B cell (primary cell): ENCODE measurements around the gene PSMD2. TPM values are rescaled to one million over a fixed set of nuclear protein-coding genes. Genes with fewer than 3 reads are reported as not detected.

Source experiments
- ATAC-seq: fragments of 200-7000 bp; cut with Tn5 transposase; one replicate; pipeline ENCODE4 v1.10.0; 2021; ENCODE audit warnings: low read depth, mild to moderate bottlenecking, moderate number of reproducible peaks, moderate library complexity
- CTCF ChIA-PET: fragments of 350-600 bp; sonication (Branson Sonifier 250); formaldehyde crosslinking; loops from one replicate; lab custom pipeline; 2021; ENCODE audit warnings: antibody characterized with exemption, inconsistent platforms; lab: Charles Lee
- POLR2A ChIA-PET: fragments of 350-600 bp; sonication (Branson Sonifier 250); formaldehyde crosslinking; loops from one replicate; lab custom pipeline; 2021; ENCODE audit warnings: antibody characterized with exemption; lab: Charles Lee
- DNase-seq: peaks from one replicate; pipeline ENCODE4 v3.0.0; 2013
- H2AFZ ChIP-seq: 2 replicates; pipeline ENCODE4 v1.6.1; 2012; ENCODE audit warnings: mild to moderate bottlenecking, low read depth, low read length; ENCODE audit not compliant: insufficient read depth, poor library complexity, severe bottlenecking
- H3K27ac ChIP-seq, 2 donors: 1 replicate in 1 of 2; 2 replicates in 1 of 2; pipeline ENCODE4 v1.5.1; 2012 to 2013; ENCODE audit warnings: low read length in 2 of 2, mild to moderate bottlenecking in 2 of 2, moderate library complexity in 1 of 2
- H3K27me3 ChIP-seq, 4 experiments: fragments of 200-600 bp in 1 of 4; sonication (generic) in 1 of 4; replicated peaks in 1 of 4; 1 replicate in 2 of 4; 2 replicates in 2 of 4; pipeline versions ENCODE4 v1.6.1 to v1.7.0; 2013 to 2016; ENCODE audit warnings: low read length in 3 of 4, mild to moderate bottlenecking in 2 of 4, mixed read lengths in 1 of 4, moderate library complexity in 1 of 4; ENCODE audit not compliant: insufficient read depth in 4 of 4, control insufficient read depth in 3 of 4; ENCODE audit errors: control extremely low read depth in 1 of 4
- H3K36me3 ChIP-seq, 2 experiments: replicated peaks in 1 of 2; 1 replicate in 1 of 2; 2 replicates in 1 of 2; pipeline versions ENCODE4 v1.6.1 to v1.7.1; 2013; ENCODE audit warnings: low read length in 1 of 2; ENCODE audit not compliant: insufficient read depth in 2 of 2, control insufficient read depth in 1 of 2; ENCODE audit errors: control extremely low read depth in 1 of 2, extremely low read depth in 1 of 2
- H3K4me1 ChIP-seq, 2 donors: fragments of 200-600 bp in 1 of 2; sonication (generic) in 1 of 2; 1 replicate in 1 of 2; 2 replicates in 1 of 2; pipeline versions ENCODE4 v1.5.1 to v1.6.1; 2013 to 2017; ENCODE audit warnings: low read length in 2 of 2; ENCODE audit not compliant: control insufficient read depth in 2 of 2, insufficient read depth in 2 of 2
- H3K4me2 ChIP-seq: replicated peaks from 2 replicates; pipeline ENCODE3; 2012; ENCODE audit warnings: mild to moderate bottlenecking, low read depth, low read length; ENCODE audit not compliant: poor library complexity, severe bottlenecking
- H3K4me3 ChIP-seq, 5 experiments: fragments of 200-600 bp in 1 of 5; sonication (generic) in 1 of 5; 1 replicate in 3 of 5; 2 replicates in 2 of 5; pipeline versions ENCODE4 v1.5.1 to v1.7.0; 2011 to 2016; ENCODE audit warnings: low read length in 4 of 5, mild to moderate bottlenecking in 4 of 5, low read depth in 2 of 5, control low read depth in 1 of 5, moderate library complexity in 1 of 5; ENCODE audit not compliant: insufficient read depth in 1 of 5; ENCODE audit errors: control extremely low read depth in 1 of 5, extremely low read depth in 1 of 5
- H3K79me2 ChIP-seq: fragments of 200-600 bp; sonication (generic); one replicate; pipeline ENCODE4 v1.6.0; 2016; ENCODE audit warnings: low read length; ENCODE audit not compliant: control insufficient read depth, insufficient read depth
- H3K9ac ChIP-seq: fragments of 200-600 bp; sonication (generic); 2 replicates; pipeline ENCODE4 v1.6.1; 2017; ENCODE audit warnings: mild to moderate bottlenecking, low read length, moderate library complexity
- H3K9me3 ChIP-seq, 3 donors: one replicate each; pipeline versions ENCODE4 v1.6.1 to v1.7.1; 2013; ENCODE audit warnings: low read length in 2 of 3; ENCODE audit not compliant: control insufficient read depth in 2 of 3, insufficient read depth in 1 of 3; ENCODE audit errors: control extremely low read depth in 1 of 3
- H4K20me1 ChIP-seq: 2 replicates; pipeline ENCODE4 v1.6.0; 2012; ENCODE audit warnings: mild to moderate bottlenecking, low read length; ENCODE audit not compliant: insufficient read depth, control insufficient read depth, poor library complexity, severe bottlenecking
- H3K27ac Mint-ChIP-seq: one replicate; pipeline ENCODE4 v1.8.0; 2021; ENCODE audit warnings: mixed read lengths
- H3K27me3 Mint-ChIP-seq: one replicate; pipeline ENCODE4 v1.8.0; 2021; ENCODE audit warnings: mixed read lengths
- H3K4me1 Mint-ChIP-seq: one replicate; pipeline ENCODE4 v1.8.0; 2021; ENCODE audit warnings: mixed read lengths
- H3K4me3 Mint-ChIP-seq: one replicate; pipeline ENCODE4 v1.8.0; 2021; ENCODE audit warnings: mixed read lengths
- H3K9me3 Mint-ChIP-seq: one replicate; pipeline ENCODE4 v1.8.0; 2022; ENCODE audit warnings: mixed read lengths; ENCODE audit not compliant: insufficient read depth
- EZH2 ChIP-seq: IDR thresholded peaks from 2 replicates; pipeline ENCODE4 v1.6.1; 2012; ENCODE audit warnings: borderline replicate concordance, low read depth, mild to moderate bottlenecking, moderate library complexity, low read length; ENCODE audit not compliant: insufficient read depth, poor library complexity, severe bottlenecking
- WGBS: methylation state at CpG from one replicate; pipeline ENCODE4 v1.1.5; 2013; ENCODE audit warnings: missing lambda C conversion rate; ENCODE audit not compliant: insufficient coverage; 5-methylcytosine and 5-hydroxymethylcytosine counted together
- intact Hi-C: fragments of 100-400 bp; cut with micrococcal nuclease; formaldehyde crosslinking; loops from one replicate; pipeline ENCODE4 v1.10.0; 2022
- polyA plus RNA-seq: library from polyadenylated mRNA; depleted of rRNA; stranded (reverse); fragments of >200 nt; gene quantifications from 2 replicates; pipeline ENCODE4 v1.2.3, GENCODE V29; 2012
- total RNA-seq, 2 donors: library from RNA; stranded (reverse); fragments of 120-200 nt in 1 of 2; gene quantifications; 1 replicate in 1 of 2; 2 replicates in 1 of 2; pipeline versions ENCODE4 v1.2.3 to v1.2.4, GENCODE V29; 2013 to 2022
- TF ChIP-seq, protein P1 (sequence below): fragments of 200-600 bp; IDR thresholded peaks from one replicate; pipeline ENCODE4 v1.8.0; 2022; ENCODE audit warnings: antibody characterized with exemption, mild to moderate bottlenecking

PSMD2 gene
- total and polyA plus RNA-seq, 2 donors (not counting 1 experiment from before 2014, with no cell fraction given), result 79.4 to 140 TPM

GRCh38 chr3:184277366-184277765 lies 21.7 kb upstream of the PSMD2 start:
- no peak for TF ChIP-seq EZH2
- TF ChIP-seq, protein P1, sequence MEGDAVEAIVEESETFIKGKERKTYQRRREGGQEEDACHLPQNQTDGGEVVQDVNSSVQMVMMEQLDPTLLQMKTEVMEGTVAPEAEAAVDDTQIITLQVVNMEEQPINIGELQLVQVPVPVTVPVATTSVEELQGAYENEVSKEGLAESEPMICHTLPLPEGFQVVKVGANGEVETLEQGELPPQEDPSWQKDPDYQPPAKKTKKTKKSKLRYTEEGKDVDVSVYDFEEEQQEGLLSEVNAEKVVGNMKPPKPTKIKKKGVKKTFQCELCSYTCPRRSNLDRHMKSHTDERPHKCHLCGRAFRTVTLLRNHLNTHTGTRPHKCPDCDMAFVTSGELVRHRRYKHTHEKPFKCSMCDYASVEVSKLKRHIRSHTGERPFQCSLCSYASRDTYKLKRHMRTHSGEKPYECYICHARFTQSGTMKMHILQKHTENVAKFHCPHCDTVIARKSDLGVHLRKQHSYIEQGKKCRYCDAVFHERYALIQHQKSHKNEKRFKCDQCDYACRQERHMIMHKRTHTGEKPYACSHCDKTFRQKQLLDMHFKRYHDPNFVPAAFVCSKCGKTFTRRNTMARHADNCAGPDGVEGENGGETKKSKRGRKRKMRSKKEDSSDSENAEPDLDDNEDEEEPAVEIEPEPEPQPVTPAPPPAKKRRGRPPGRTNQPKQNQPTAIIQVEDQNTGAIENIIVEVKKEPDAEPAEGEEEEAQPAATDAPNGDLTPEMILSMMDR, result no peak
- H3K36me3 ChIP-seq, result no peaks in the 10 kb centered on the region
- intact Hi-C loops, result no loop called here
- no peaks in the 10 kb centered on the region for H3K79me2 ChIP-seq
- Mint-ChIP-seq H3K4me3 (no peak overlapping the region), H3K9me3 (no peaks in the 10 kb centered on the region), H3K27me3 (peaks cover 56% of the 10 kb centered on the region), H3K27ac (no peak overlapping the region), H3K4me1 (peaks cover 4% of the 10 kb centered on the region)
- DNase-seq (no peak), ATAC-seq (no peak)
- peaks cover 0 to 5% of the 10 kb centered on the region in 2 donors for H3K4me1 ChIP-seq
- H2AFZ ChIP-seq, result no peak overlapping the region
- ChIA-PET CTCF (no interaction called here), POLR2A (no interaction called here)
- H4K20me1 ChIP-seq, result no peaks in the 10 kb centered on the region
- H3K27ac ChIP-seq, result no peak overlapping the region
- no peak overlapping the region for H3K4me3 ChIP-seq
- peaks cover 0 to 8% (median 0%) of the 10 kb centered on the region in 3 donors for H3K9me3 ChIP-seq
- H3K4me2 ChIP-seq, result no peak overlapping the region
- H3K27me3 ChIP-seq, result peaks cover 0 to 44% (median 17%) of the 10 kb centered on the region in 4 experiments
- no peak overlapping the region for H3K9ac ChIP-seq
- 87% methylated on average over 6 of the region's 6 CpGs for WGBS

DNA sequence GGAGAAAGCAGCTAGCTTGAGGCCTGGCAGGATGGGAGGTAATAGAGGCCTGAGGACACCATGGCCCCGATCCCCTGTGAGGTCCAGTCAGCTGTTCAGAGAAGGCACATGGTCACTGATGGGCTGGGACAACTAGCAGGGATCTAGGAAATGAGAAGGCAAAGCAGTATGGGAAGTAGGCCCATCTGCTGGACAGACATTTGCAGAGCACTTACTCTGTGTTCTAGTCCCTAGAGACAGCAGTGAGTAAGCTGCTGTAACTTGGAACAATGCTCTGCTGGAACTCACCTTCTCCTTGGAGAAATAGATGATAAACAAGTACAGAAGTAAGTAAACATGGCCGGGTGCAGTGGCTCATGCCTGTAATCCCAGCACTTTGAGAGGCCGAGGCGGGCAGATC lies 16.1 kb upstream of the PSMD2 start:
- Histone ChIP-seq H3K4me2 (no peak overlapping the region), H3K9me3 (no peaks in the 10 kb centered on the region), H3K4me3 (no peak overlapping the region), H3K9ac (no peak overlapping the region), H3K27me3 (peaks cover 0 to 18% (median 1%) of the 10 kb centered on the region in 4 experiments), H3K36me3 (no peaks in the 10 kb centered on the region), H3K79me2 (no peaks in the 10 kb centered on the region), H3K27ac (no peak overlapping the region), H3K4me1 (no peaks in the 10 kb centered on the region), H4K20me1 (no peaks in the 10 kb centered on the region), H2AFZ (no peak overlapping the region)
- POLR2A ChIA-PET, result no interaction called here
- H3K4me3 Mint-ChIP-seq, result no peak overlapping the region
- DNase-seq (no peak), ATAC-seq (no peak)
- peaks cover 37% of the 10 kb centered on the region for H3K27me3 Mint-ChIP-seq
- TF ChIP-seq, protein P1, result no peak
- 91% methylated on average over 1 of the region's 4 CpGs for WGBS
- CTCF ChIA-PET, result no interaction called here
- H3K9me3 Mint-ChIP-seq, result no peaks in the 10 kb centered on the region
- no peak overlapping the region for H3K27ac Mint-ChIP-seq
- no peaks in the 10 kb centered on the region for H3K4me1 Mint-ChIP-seq
- intact Hi-C loops, result no loop called here
